Measurements from ENCODE around the gene EPOP.

GRCh38 chr17:38669520-38669919 lies 5.2 kb downstream of the EPOP start:
- TF ChIP-seq CTCF (IDR thresholded peaks at IDR 0.05) (no peak), POLR2A (IDR thresholded peaks at IDR 0.05) (no peak)
